ENCODE measurements around the gene USP6.
"Not testable (repeated sequence)": the region's sequence is repeated elsewhere in the genome, so short reads cannot be mapped to it uniquely, and the experiment has no call there.

DNA sequence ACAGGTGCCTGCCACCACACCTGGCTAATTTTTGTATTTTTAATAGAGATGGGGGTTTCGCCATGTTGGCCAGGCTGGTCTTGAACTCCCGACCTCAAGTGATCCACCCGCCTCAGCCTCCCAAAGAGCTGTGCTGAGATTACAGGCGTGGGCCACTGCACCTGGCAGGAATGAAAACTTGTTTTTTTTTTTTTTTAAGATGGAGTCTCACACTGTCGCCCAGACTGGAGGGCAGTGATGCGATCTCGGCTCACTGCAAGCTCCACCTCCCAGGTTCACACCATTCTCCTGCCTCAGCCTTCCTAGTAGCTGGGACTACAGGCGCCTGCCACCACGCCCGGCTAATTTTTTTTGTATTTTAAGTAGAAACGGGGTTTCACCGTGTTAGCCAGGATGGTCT, 106.1 kb downstream of the USP6 start:
- not testable (repeated sequence) for TF ChIP-seq POLR2AphosphoS5 (IDR thresholded peaks at IDR 0.05; ENCODE audit: low read depth, low read length); POLR2A (IDR thresholded peaks at IDR 0.05; ENCODE audit: low read depth, low read length); TAF1 (IDR thresholded peaks at IDR 0.05; ENCODE audit: borderline replicate concordance, low read depth, low read length)

All from GM12892 (cell line).